H1 (cell line): ENCODE results near the gene KCNQ1. TPM values are rescaled to one million over a fixed set of nuclear protein-coding genes. Genes with fewer than 3 reads are reported as not detected.

ENCODE experiments used
- CTCF ChIA-PET: fragments of 300-600 bp; sonication (Branson Sonifier 250); formaldehyde crosslinking; loops from one replicate; lab custom pipeline; 2021; ENCODE audit not compliant: partially characterized antibody; lab: Charles Lee
- POLR2A ChIA-PET: fragments of 300-600 bp; sonication (Branson Sonifier 250); formaldehyde crosslinking; loops from one replicate; lab custom pipeline; 2021; ENCODE audit warnings: inconsistent platforms; ENCODE audit not compliant: partially characterized antibody; lab: Charles Lee
- DNase-seq, 2 experiments: peaks; one replicate each; pipeline versions ENCODE4 v3.0.0 to v3.0.0-alpha.2; 2010 to 2022; ENCODE audit warnings: low spot score in 2 of 2, low read depth in 1 of 2, mixed read lengths in 1 of 2
- FAIRE-seq: peaks from 2 replicates; lab custom pipeline; 2011; peaks lifted over from hg19 to GRCh38; lab: Jason Lieb, UNC
- H2AFZ ChIP-seq: 2 replicates; pipeline ENCODE4 v1.8.1; 2012; ENCODE audit warnings: low read length, inconsistent platforms
- H2AK5ac ChIP-seq: 2 replicates; pipeline ENCODE4 v1.6.1; 2013; ENCODE audit warnings: low read depth, low read length
- H2BK120ac ChIP-seq: replicated peaks from 2 replicates; pipeline ENCODE3; 2013; ENCODE audit warnings: low read depth, low read length, inconsistent platforms
- H2BK12ac ChIP-seq: 2 replicates; pipeline ENCODE4 v1.6.1; 2013; ENCODE audit warnings: low read depth, low read length
- H2BK15ac ChIP-seq: 2 replicates; pipeline ENCODE4 v1.6.1; 2013; ENCODE audit warnings: low read length
- H2BK20ac ChIP-seq: 2 replicates; pipeline ENCODE4 v1.6.1; 2013; ENCODE audit warnings: low read length
- H2BK5ac ChIP-seq: 2 replicates; pipeline ENCODE4 v1.6.1; 2013; ENCODE audit warnings: low read depth, low read length
- H3K14ac ChIP-seq: 2 replicates; pipeline ENCODE4 v1.6.1; 2013; ENCODE audit warnings: inconsistent platforms; ENCODE audit not compliant: insufficient read length
- H3K18ac ChIP-seq: 2 replicates; pipeline ENCODE4 v1.6.1; 2013; ENCODE audit warnings: low read length; ENCODE audit errors: extremely low read depth
- H3K23ac ChIP-seq: 2 replicates; pipeline ENCODE4 v1.6.1; 2013; ENCODE audit warnings: inconsistent platforms; ENCODE audit not compliant: insufficient read length
- H3K23me2 ChIP-seq: 2 replicates; pipeline ENCODE4 v1.6.1; 2013; ENCODE audit warnings: low read depth, low read length
- H3K27ac ChIP-seq: 2 replicates; pipeline ENCODE4 v1.6.1; 2011; ENCODE audit warnings: low read depth, low read length, inconsistent platforms
- H3K27me3 ChIP-seq, 4 experiments: replicated peaks in 1 of 4; 1 replicate in 1 of 4; 2 replicates in 3 of 4; pipeline versions ENCODE4 v1.6.1 to v1.8.1; 2011 to 2013; ENCODE audit warnings: low read length in 3 of 4, mild to moderate bottlenecking in 3 of 4, inconsistent platforms in 2 of 4, mixed read lengths in 2 of 4, moderate library complexity in 1 of 4; ENCODE audit not compliant: control insufficient read depth in 3 of 4, insufficient read depth in 3 of 4; ENCODE audit errors: extremely low read depth in 1 of 4
- H3K36me3 ChIP-seq, 4 experiments: 2 replicates each; pipeline versions ENCODE4 v1.6.1 to v1.8.1; 2011 to 2013; ENCODE audit warnings: mild to moderate bottlenecking in 4 of 4, low read length in 3 of 4, moderate library complexity in 2 of 4, control low read depth in 1 of 4, inconsistent platforms in 1 of 4; ENCODE audit not compliant: insufficient read depth in 4 of 4, control insufficient read depth in 2 of 4
- H3K4ac ChIP-seq: replicated peaks from 2 replicates; pipeline ENCODE3; 2013; ENCODE audit warnings: low read length, low read depth, mixed read lengths, inconsistent platforms; ENCODE audit not compliant: insufficient read length
- H3K4me1 ChIP-seq, 4 experiments: replicated peaks in 1 of 4; 1 replicate in 1 of 4; 2 replicates in 3 of 4; pipeline versions ENCODE4 v1.6.1 to v1.8.1; 2011 to 2013; ENCODE audit warnings: low read length in 3 of 4, inconsistent platforms in 2 of 4, mixed read lengths in 1 of 4; ENCODE audit not compliant: insufficient read depth in 4 of 4, control insufficient read depth in 3 of 4
- H3K4me2 ChIP-seq, 2 experiments: 2 replicates each; pipeline versions ENCODE4 v1.6.1 to v1.8.1; 2011 to 2013; ENCODE audit warnings: low read depth in 2 of 2, low read length in 2 of 2, control low read depth in 1 of 2, inconsistent platforms in 1 of 2, mild to moderate bottlenecking in 1 of 2; ENCODE audit not compliant: insufficient read depth in 1 of 2
- H3K4me3 ChIP-seq, 4 experiments: fragments of 200-600, 300-600 bp in 1 of 4; sonication (generic), shearing (Covaris generic), sonication (Bioruptor Twin) in 1 of 4; 2 replicates each; pipeline versions ENCODE4 v1.5.1 to v1.8.1; 2011 to 2016; ENCODE audit warnings: low read length in 4 of 4, low read depth in 3 of 4, control low read depth in 2 of 4, inconsistent platforms in 2 of 4, mild to moderate bottlenecking in 2 of 4, mixed read lengths in 1 of 4, moderate library complexity in 1 of 4; ENCODE audit not compliant: insufficient read depth in 2 of 4; ENCODE audit errors: extremely low read depth in 1 of 4
- H3K56ac ChIP-seq: replicated peaks from 2 replicates; pipeline ENCODE3; 2013; ENCODE audit warnings: low read depth, mild to moderate bottlenecking, mixed read lengths, low read length, inconsistent platforms; ENCODE audit not compliant: insufficient read length
- H3K79me1 ChIP-seq: 2 replicates; pipeline ENCODE4 v1.6.1; 2013; ENCODE audit warnings: low read depth, low read length, control low read depth
- H3K79me2 ChIP-seq, 2 experiments: 2 replicates each; pipeline versions ENCODE4 v1.6.1 to v1.8.1; 2012 to 2013; ENCODE audit warnings: low read length in 2 of 2, mild to moderate bottlenecking in 2 of 2, inconsistent platforms in 1 of 2; ENCODE audit not compliant: insufficient read depth in 2 of 2, control insufficient read depth in 1 of 2
- H3K9ac ChIP-seq, 4 experiments: replicated peaks in 1 of 4; 1 replicate in 1 of 4; 2 replicates in 3 of 4; pipeline versions ENCODE4 v1.6.1 to v1.8.1; 2011 to 2013; ENCODE audit warnings: low read depth in 3 of 4, low read length in 3 of 4, control low read depth in 2 of 4, mild to moderate bottlenecking in 2 of 4, moderate library complexity in 2 of 4, inconsistent platforms in 1 of 4; ENCODE audit errors: extremely low read depth in 1 of 4
- H3K9me3 ChIP-seq, 2 experiments: 2 replicates each; pipeline versions ENCODE4 v1.6.1 to v1.8.1; 2012 to 2013; ENCODE audit warnings: mild to moderate bottlenecking in 2 of 2, moderate library complexity in 2 of 2, control low read depth in 1 of 2, inconsistent platforms in 1 of 2, low read depth in 1 of 2, low read length in 1 of 2, mixed read lengths in 1 of 2; ENCODE audit not compliant: insufficient read depth in 2 of 2
- H4K20me1 ChIP-seq, 2 experiments: replicated peaks in 1 of 2; 2 replicates each; pipeline versions ENCODE3 to v1.8.1; 2011 to 2013; ENCODE audit warnings: inconsistent platforms in 2 of 2, low read length in 2 of 2, mild to moderate bottlenecking in 1 of 2; ENCODE audit not compliant: insufficient read depth in 2 of 2, control insufficient read depth in 1 of 2
- H4K5ac ChIP-seq: 2 replicates; pipeline ENCODE4 v1.6.1; 2013; ENCODE audit warnings: low read length, low read depth, mixed read lengths, inconsistent platforms; ENCODE audit not compliant: insufficient read length
- H4K8ac ChIP-seq: 2 replicates; pipeline ENCODE4 v1.8.0; 2013; ENCODE audit warnings: mild to moderate bottlenecking, moderate library complexity, low read length, inconsistent platforms; ENCODE audit not compliant: insufficient read depth; ENCODE audit errors: extremely low read depth
- H4K91ac ChIP-seq: replicated peaks from 2 replicates; pipeline ENCODE3; 2013; ENCODE audit warnings: low read length, mixed read lengths, inconsistent platforms; ENCODE audit not compliant: insufficient read length
- ATF3 ChIP-seq: IDR thresholded peaks from 2 replicates; pipeline ENCODE4 v1.6.1; 2011; ENCODE audit warnings: low read depth, mild to moderate bottlenecking, low read length; ENCODE audit not compliant: insufficient read depth
- BACH1 ChIP-seq: IDR thresholded peaks from 2 replicates; pipeline ENCODE4 v1.6.1; 2012; ENCODE audit warnings: low read length, improper control_type of control experiment
- CEBPB ChIP-seq: IDR thresholded peaks from 2 replicates; pipeline ENCODE4 v1.6.1; 2012; ENCODE audit warnings: low read depth, low read length
- CTBP2 ChIP-seq: IDR thresholded peaks from 2 replicates; pipeline ENCODE4 v1.7.0; 2011; ENCODE audit warnings: borderline replicate concordance, mild to moderate bottlenecking, moderate library complexity, mixed read lengths, low read length; ENCODE audit not compliant: insufficient read depth, insufficient read length
- EP300 ChIP-seq, 2 experiments: IDR thresholded peaks; 1 replicate in 1 of 2; 2 replicates in 1 of 2; pipeline ENCODE4 v1.6.1; 2011 to 2012; ENCODE audit warnings: low read depth in 2 of 2, low read length in 2 of 2, mild to moderate bottlenecking in 2 of 2, borderline replicate concordance in 1 of 2, inconsistent platforms in 1 of 2, moderate library complexity in 1 of 2
- FOSL1 ChIP-seq: IDR thresholded peaks from 2 replicates; pipeline ENCODE4 v1.6.1; 2011; ENCODE audit warnings: mild to moderate bottlenecking, low read depth, low read length, moderate library complexity; ENCODE audit not compliant: insufficient read depth
- JUND ChIP-seq: IDR thresholded peaks from 2 replicates; pipeline ENCODE4 v1.6.1; 2011; ENCODE audit warnings: mild to moderate bottlenecking, improper control_type of control experiment, low read length
- POLR2A ChIP-seq, 2 experiments: IDR thresholded peaks; 1 replicate in 1 of 2; 2 replicates in 1 of 2; pipeline ENCODE4 v1.6.1; 2011; ENCODE audit warnings: low read depth in 2 of 2, low read length in 2 of 2, mild to moderate bottlenecking in 2 of 2; ENCODE audit errors: control extremely low read depth in 1 of 2
- SP1 ChIP-seq: IDR thresholded peaks from 2 replicates; pipeline ENCODE4 v1.6.1; 2011; ENCODE audit warnings: low read depth, low read length
- TBP ChIP-seq: IDR thresholded peaks from 2 replicates; pipeline ENCODE4 v1.6.1; 2011; ENCODE audit warnings: low read depth, low read length, improper control_type of control experiment
- TCF12 ChIP-seq: IDR thresholded peaks from 2 replicates; pipeline ENCODE4 v1.6.1; 2011; ENCODE audit warnings: low read depth, mild to moderate bottlenecking, low read length
- WGBS, 2 experiments: shearing (Covaris generic) in 1 of 2; methylation state at CpG; one replicate each; pipeline versions ENCODE4 v1.1.6 to v1.1.7; 2013 to 2015; ENCODE audit warnings: low lambda C conversion rate in 2 of 2, mixed read lengths in 2 of 2, inconsistent platforms in 1 of 2, low coverage in 1 of 2, missing lambda C conversion rate in 1 of 2; ENCODE audit not compliant: insufficient replicate concordance in 2 of 2, insufficient coverage in 1 of 2, insufficient read length in 1 of 2; ENCODE audit errors: extremely low coverage in 1 of 2, missing lambda C conversion rate in 1 of 2; 5-methylcytosine and 5-hydroxymethylcytosine counted together
- polyA plus RNA-seq, 7 experiments: library from polyadenylated mRNA; depleted of rRNA in 3 of 7; stranded (reverse) in 5 of 7; unstranded in 2 of 7; fragments of >200 nt in 5 of 7; fragments of 200-250 nt in 2 of 7; gene quantifications; 1 replicate in 5 of 7; 2 replicates in 1 of 7; 4 replicates in 1 of 7; pipeline versions ENCODE4 v1.2.1 to v1.2.3, GENCODE V29; 2011 to 2013; ENCODE audit warnings: missing spikeins in 2 of 7, mixed read lengths in 2 of 7
- total RNA-seq: library from RNA; stranded (reverse); fragmentation: NEBNext Ultra II Directional; extraction: Animal tissue kit (Norgen Biotek cat#: 25700); gene quantifications from 2 replicates; pipeline ENCODE4 v1.2.1, GENCODE V29; 2021
- TF ChIP-seq, protein P1 (sequence below): IDR thresholded peaks from 2 replicates; pipeline ENCODE4 v1.6.1; 2012; ENCODE audit warnings: inconsistent platforms

The KCNQ1 gene
- total and polyA plus RNA-seq, 2 of the 8 experiments (the other 6 are each of a cell fraction or from before 2014, with no cell fraction given): 1.9 to 2.0 TPM

DNA sequence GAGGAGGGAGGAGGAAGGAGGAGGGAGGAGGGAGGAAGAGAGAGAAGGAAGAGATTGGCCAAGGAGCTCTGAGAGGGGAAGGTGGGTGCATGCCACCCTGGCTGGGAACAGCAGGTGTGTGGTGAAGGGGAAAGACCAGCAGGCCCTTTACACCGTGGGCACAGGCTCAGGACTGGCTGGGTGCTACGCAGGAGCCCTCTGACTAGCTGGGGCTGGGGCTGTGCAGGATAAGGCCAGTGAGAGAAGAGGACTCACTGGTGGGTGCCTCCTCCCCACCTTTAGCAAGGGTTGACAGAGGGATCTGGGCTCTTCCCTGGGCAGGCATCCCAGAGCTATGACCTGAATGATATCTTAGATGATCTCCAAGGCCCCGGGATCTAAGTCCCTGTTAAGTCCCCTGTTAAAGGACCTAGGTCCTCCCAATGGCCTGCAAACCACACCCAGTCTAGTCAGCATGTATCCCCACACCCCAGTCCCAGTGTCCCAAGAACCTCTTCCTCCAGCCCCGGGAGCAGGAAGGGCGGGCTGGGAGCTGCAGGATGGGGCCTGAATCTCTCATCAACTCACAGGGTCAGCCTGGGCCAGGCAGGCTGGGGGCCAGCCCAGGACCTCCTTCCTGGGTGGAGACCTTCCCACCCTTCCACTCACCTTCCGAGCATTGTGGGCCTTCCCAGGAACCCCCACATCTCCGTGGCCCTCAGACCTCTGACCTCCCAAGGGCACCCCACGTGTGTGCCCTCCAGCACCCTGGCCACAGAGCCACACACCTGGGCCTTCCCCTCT lies 385.4 kb downstream of the KCNQ1 start:
- Histone ChIP-seq H3K4me3 (no peak overlapping the region), H2BK12ac (no peak overlapping the region), H2BK5ac (no peak overlapping the region), H3K27me3 (peaks cover 0 to 17% (median 9%) of the 10 kb centered on the region in 4 experiments; a peak in 5 of 7 replicates), H2BK15ac (no peak overlapping the region), H2BK120ac (no peak overlapping the region), H3K23me2 (no peaks in the 10 kb centered on the region), H3K36me3 (no peaks in the 10 kb centered on the region), H4K8ac (no peak overlapping the region), H3K9ac (no peak overlapping the region), H3K18ac (no peak overlapping the region), H3K4ac (no peak overlapping the region), H4K91ac (no peak overlapping the region), H3K79me2 (no peaks in the 10 kb centered on the region), H3K14ac (no peak overlapping the region), H3K79me1 (no peaks in the 10 kb centered on the region), H3K27ac (no peak overlapping the region), H2BK20ac (no peak overlapping the region), H3K4me1 (peaks cover 2 to 18% (median 9%) of the 10 kb centered on the region in 4 experiments), H4K5ac (no peak overlapping the region), H3K23ac (no peak overlapping the region), H2AFZ (no peak overlapping the region), H3K56ac (no peak overlapping the region), H2AK5ac (no peak overlapping the region), H3K4me2 (no peak overlapping the region), H4K20me1 (peaks cover 0 to 2% of the 10 kb centered on the region in 2 experiments), H3K9me3 (peaks cover 2 to 6% of the 10 kb centered on the region in 2 experiments)
- ChIA-PET CTCF (interaction anchor here (0.7 kb wide), 1 partner anchor 649 kb away, joined by 4 read pairs; no protein-coding TSS in a partner anchor), POLR2A (interaction anchor here (0.9 kb wide), 1 partner anchor 59 kb away, joined by 3 read pairs; no protein-coding TSS in a partner anchor)
- FAIRE-seq (no peak), DNase-seq (no peak)
- WGBS, 2 experiments: 83% methylated on average over 7 of the region's 8 CpGs; no CpG with 5 or more reads in 1 of the 2 experiments
- no peak for TF ChIP-seq JUND
- TF ChIP-seq POLR2A (IDR thresholded peaks at IDR 0.05; ENCODE audit: control extremely low read depth in 1 of 2, low read depth in 2 of 2, low read length in 2 of 2): no peak
- no peak for TF ChIP-seq FOSL1
- no peak for TF ChIP-seq EP300 (IDR thresholded peaks at IDR 0.05; ENCODE audit: borderline replicate concordance in 1 of 2, low read depth in 2 of 2, low read length in 2 of 2)
- no peak for TF ChIP-seq TCF12
- TF ChIP-seq TBP: no peak
- TF ChIP-seq CTBP2: no peak
- no peak for TF ChIP-seq ATF3
- no peak for TF ChIP-seq SP1
- no peak for TF ChIP-seq CEBPB
- TF ChIP-seq, protein P1, sequence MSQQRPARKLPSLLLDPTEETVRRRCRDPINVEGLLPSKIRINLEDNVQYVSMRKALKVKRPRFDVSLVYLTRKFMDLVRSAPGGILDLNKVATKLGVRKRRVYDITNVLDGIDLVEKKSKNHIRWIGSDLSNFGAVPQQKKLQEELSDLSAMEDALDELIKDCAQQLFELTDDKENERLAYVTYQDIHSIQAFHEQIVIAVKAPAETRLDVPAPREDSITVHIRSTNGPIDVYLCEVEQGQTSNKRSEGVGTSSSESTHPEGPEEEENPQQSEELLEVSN: no peak
- no peak for TF ChIP-seq BACH1
